ENCODE measurements around the gene TLE3. TPM values are rescaled to one million over a fixed set of nuclear protein-coding genes. Genes with fewer than 3 reads are reported as not detected.

Gene TLE3
- polyA plus RNA-seq, 4 donors: 30.9 to 51.6 (median 39.8) TPM

DNA sequence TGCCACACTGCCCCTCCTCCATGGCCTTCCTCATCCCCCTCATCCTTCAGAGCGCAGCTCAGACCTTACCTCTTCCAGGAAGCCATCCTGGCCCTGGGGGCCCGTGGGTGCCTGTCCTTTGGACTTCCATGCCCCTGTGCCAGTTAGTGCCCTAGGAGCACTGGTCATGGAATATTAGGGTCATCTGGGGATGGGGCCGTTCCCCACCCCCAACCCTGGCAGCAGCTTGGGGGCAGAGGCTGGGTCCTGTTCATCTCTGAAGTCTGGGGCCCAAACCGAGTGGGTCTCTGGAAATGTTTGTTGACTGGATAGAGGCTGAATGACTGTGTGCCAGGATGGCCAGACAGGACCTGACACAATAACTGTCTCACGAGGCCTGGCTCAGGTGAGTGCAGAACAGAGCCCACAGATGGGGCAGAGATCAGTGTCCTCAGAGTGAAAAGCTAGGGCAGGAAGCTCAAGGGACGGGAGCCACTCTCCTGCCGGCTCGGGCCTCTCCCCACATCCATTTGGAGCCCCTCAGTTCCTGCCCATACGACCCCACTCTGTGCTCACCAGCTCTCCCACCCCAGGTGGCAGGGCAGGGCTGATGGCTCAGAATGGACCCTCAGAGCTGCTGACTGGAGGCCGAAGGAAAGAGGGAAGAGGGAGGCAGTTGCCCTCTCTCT, 62.5 kb downstream of the TLE3 start:
- no peak for DNase-seq (ENCODE audit: low read depth in 4 of 4, low spot score in 2 of 4)

DNA sequence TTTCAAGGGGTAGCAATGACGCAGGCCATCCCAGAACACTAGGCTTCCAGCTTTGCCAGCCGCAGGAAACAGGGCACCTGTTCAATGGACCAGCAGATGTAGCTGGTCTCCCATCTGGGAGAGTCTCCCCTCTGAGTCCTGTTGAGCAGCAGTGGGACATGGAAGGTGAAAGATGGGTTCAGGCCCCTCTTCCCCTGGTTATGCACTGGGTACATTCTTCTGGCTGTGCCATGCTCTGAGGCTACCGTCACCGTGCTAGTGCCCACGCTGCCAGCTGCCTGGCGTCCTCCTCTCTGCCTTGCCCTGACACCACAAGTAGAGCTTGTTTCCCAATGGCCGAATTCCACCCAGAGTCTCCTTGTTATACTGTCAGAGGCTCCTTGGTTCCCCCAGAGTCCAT, 63.1 kb downstream of the TLE3 start:
- no peak for DNase-seq (ENCODE audit: low read depth in 4 of 4, low spot score in 2 of 4)

DNA sequence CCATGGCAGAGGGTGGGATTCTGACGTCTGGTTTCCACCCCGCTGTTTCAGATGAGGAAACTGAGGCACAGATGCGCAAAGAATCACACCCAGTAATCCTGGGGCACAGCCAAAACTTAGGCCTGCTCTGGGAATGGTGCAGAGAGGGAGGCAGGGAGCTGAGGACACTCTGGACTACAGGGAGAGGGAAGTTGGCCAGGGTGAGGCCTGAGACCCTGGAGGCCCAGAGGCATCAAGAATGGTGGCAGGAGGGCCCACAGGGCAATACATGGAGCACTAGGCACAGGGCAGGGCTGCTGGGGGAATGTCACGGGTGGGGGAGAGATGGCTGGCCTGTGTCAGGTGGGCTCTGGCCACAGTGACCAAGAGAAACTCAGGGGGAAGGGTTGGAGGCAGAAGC, 63.6 kb downstream of the TLE3 start:
- DNase-seq (ENCODE audit: low read depth in 4 of 4, low spot score in 2 of 4): no peak

- DNase-seq (ENCODE audit: low read depth in 4 of 4, low spot score in 2 of 4): no peak
Observed at GRCh38 chr15:70033529-70034140, 64.1 kb downstream of the TLE3 start.

DNA sequence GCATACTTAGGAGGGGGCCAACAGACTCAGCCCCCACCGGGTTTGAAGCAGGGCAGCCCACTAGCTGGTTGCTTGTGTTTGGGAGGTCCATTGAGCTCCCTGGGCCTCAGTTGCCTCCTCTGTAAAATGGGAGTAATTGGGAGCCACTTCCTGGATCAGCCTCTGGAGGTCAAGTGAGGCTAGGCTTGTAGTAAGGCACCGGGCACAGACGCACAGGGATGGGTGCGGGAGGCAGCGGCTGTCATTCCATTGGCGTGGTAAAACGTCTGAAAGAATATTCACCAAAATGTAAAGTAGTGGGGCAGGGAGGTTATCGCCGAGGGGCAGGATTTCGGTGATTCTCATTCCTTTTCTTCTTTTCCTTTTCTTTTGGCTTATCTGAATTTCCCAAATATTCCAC, 64.6 kb downstream of the TLE3 start:
- DNase-seq (ENCODE audit: low read depth in 4 of 4, low spot score in 2 of 4): no peak

DNA sequence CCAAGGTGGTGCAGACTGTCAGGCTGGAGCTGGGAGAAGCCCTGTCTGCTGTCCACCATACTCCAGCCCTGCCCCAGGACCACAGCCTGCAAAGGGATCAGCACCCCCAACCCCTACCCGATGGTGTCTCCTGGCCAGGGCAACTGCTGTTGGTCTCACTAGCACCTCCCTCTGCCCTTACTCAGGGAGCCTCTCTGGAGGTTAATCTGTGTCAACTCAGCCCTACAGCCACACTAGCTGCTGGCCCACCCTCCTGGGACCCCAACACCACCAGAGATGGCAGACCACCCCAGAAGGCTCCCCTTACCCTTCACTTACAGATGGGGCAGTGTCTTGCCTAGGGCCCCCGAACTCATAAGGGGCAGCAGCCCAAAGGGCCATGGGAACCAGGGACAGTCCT, 65.2 kb downstream of the TLE3 start:
- DNase-seq (ENCODE audit: low read depth in 4 of 4, low spot score in 2 of 4): no peak

DNA sequence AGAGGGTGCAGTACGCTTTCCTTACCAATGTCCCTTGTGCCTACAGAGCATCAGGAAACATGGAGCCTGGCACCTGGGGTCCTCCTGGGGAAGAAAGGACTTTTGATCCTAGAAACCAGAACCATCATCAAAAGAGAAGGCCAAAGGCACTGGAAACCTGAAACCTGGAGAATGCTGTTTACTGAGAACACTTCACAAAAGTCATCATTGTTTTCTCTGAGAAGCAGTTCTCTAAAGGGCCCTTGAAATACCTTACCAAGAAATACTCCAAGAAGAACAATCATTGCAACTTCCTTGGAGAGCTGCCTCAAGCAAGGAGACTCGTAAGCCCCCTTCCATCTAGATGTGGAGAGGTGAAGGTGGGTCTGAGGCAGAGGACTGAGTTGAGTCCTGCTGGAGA, 66.0 kb downstream of the TLE3 start:
- no peak for DNase-seq (ENCODE audit: low read depth in 4 of 4, low spot score in 2 of 4)

DNA sequence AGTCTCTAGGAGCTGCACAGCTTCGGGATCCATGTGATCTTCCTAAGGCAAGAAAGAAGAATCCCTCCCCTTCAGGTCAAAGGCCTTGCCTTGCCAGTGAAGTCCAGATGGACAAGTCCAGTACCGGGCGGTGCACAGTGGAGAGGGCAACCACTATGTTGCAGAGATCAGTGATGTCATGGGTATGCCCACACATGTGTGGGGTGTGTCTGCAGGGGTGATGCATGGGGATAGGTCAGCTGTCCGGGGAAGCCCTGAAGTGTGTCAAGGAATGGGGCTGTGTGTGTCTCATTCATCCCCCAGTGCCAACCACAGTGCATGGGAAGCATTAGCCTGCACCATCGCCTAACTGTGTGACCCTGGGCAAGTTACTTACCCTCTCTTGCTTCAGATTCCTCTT, 66.5 kb downstream of the TLE3 start:
- DNase-seq (ENCODE audit: low read depth in 4 of 4, low spot score in 2 of 4): no peak

DNA sequence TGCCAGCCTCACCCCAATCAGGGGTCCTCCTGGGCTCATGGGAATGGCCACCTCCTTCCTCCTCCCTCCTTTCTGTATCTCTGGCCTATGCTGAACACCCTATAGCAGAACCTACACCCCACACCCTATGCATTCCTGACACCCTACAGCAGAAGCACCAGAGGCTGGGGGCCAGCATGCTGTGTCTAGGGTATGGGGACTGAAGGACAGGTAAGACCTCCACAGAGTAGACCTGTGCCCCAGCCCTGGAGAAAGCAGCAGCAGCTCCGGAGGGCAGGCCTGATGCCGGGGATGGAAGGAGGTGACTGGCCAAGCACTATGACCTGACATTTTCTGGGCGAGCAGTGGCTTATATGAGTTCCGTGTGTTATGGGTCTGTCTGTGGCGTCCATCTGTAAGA, 66.9 kb downstream of the TLE3 start:
- DNase-seq (ENCODE audit: low read depth in 4 of 4, low spot score in 2 of 4): no peak

DNA sequence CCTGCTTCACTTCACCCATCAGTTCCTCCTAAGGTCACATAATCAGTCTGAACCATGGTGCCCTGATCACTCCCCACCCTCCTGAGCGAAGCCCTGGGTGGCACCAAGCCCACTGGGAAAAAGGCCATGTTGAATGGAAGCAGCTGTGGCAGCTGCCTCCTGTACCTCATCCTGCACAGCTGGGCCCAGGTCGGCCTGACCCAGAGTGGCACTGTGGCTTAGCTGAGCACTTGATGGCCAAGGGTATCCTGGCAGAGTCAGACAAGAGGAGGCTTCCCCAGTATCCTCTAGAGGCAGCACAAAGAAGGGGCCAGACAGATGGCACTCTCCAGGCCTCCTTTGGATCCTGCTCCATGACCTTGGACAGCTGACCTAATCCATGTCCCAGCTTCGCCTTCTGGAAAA, 68.4 kb downstream of the TLE3 start:
- DNase-seq (ENCODE audit: low read depth in 4 of 4, low spot score in 2 of 4): no peak

DNA sequence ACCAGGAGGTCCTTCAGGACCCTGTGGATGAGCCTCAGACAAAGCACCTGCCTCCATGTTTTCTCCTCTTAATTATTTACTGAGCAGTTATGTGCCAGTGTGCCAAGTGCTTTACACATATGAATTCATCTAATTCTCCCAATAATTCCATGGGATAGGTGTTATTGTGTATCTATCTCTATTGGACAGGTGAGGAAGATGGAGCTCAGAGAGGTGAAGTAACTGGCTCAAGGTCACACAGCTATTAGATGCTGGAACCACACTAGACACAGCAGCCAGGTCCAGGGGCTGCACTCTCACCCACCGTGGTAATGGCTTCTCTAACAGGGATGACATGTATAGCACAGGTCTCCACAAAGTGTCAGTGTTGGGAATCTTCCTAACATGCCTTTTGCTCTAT, 70.2 kb downstream of the TLE3 start:
- DNase-seq (ENCODE audit: low read depth in 4 of 4, low spot score in 2 of 4): no peak

DNA sequence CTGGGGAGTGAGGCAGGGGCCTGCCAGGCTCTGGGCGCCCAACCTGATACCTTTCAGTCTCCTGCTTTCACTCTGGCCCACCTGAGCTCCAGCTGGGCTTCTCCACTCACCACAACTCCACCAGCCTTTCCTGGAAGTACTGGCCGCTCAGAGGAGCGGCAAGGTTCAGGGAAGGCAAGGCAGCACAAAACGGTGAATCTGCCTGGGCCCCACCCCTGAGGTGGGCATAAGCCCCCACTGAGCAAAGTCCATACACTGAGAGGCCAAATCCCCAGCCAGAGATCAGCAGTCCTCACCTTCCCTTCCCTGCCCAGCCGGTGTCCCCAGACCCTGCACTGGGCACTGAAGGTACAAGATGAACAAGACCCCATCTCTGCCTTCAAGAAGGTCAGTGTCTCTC, 70.7 kb downstream of the TLE3 start:
- DNase-seq (ENCODE audit: low read depth in 4 of 4, low spot score in 2 of 4): no peak

DNA sequence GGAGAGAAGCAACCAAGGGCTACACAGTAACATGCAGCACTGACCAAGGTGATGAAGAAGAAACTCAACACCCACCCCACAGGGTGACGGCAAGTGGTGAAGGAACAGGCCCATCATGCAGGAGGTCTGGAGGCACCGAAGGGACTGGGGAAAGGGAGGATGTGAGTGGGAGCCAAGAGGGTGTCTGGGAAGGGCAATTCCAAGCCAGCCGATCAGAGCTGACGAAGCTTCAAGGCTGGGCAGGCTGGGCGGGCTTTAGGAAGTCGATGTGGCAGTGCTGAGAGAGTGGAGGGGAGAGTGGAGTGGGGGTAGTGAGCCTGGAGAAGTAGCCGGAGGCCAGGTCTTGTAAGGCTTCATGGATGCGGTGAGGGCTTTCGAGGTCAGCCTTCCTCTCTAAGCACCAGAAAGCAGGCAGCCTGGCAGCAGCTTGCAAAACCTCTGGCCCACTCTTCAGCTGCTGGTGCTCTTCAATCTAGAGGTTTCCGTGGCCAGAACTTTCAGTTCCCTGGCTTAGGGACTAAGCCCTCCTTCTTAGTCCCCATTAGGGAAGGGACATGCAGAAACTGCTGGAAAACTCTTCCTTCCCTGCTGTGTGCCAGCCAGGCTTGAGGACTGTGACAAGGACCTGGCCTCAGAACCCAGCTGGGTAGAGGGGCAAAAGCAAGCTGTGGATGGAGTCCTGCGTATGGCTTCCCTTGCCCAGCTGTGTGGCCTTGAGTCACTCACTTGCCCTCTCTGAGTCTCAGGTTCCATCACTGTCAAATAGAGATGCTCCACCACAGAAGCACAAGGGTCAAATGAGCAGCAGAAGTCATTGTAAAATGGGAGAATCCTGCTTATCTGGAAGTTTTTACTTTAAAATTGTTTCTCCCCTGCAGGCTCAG, 72.1 kb downstream of the TLE3 start:
- DNase-seq (ENCODE audit: low read depth in 4 of 4, low spot score in 2 of 4): no peak

GRCh38 chr15:70024521-70024920, 73.2 kb downstream of the TLE3 start:
- no peak for DNase-seq (ENCODE audit: low read depth in 4 of 4, low spot score in 2 of 4)

GRCh38 chr15:70023769-70024491, 73.8 kb downstream of the TLE3 start:
- DNase-seq (ENCODE audit: low read depth in 4 of 4, low spot score in 2 of 4): no peak

DNA sequence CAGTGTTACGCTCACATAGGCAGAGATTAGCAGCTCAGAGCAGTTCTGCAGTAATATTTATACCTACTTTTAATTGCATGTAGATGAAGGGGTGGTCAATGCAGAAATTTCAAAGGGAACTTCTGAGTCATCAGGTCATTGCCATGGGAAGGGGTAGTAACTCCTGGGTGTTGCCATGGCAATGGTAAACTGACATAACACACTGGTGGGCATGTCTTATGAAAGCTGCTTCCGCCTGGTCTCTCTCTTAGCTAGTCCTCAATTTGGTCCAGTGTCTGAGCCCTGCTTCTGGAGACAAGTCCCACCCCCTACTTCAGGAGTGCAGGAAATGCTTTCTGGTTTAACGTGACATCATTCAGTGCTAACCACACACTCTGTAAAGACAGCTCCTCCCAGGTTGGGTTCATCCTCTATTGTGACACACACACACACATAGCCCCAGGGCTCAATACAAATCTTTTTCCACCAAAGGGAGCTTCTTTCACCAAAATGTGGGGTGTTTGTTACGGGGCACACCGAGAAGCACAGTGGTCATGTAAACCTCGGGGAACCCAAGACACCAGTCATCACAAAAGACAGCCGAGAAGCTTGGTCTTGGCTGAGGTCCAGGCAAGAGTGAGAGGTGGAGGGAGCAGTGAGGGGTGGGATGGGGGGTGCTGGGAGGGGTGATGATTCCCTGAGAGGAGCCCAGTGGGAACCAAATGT, 74.5 kb downstream of the TLE3 start:
- DNase-seq (ENCODE audit: low read depth in 4 of 4, low spot score in 2 of 4): no peak

DNA sequence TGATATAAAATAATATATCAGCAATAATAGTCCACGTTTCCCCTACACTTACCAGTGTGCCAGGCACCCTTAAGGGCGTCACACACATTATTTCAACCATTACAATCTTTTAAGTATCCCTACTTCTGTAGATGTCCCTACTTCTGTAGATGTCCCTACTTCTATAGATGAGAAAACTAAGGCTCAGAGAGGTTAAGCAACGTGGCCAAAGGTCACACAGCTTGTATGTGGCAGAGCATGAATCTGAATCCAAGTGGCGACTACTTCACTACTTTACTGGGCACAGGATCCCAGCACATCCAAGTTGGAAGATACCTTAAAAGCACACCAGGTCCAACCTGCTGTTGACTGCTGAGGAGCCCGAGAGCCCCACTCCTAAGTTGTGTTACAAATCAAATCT, 77.5 kb downstream of the TLE3 start:
- no peak for DNase-seq (ENCODE audit: low read depth in 4 of 4, low spot score in 2 of 4)

- DNase-seq (ENCODE audit: low read depth in 4 of 4, low spot score in 2 of 4): no peak
Observed at GRCh38 chr15:70018646-70019600, 78.8 kb downstream of the TLE3 start.

GRCh38 chr15:70017801-70018200, 79.9 kb downstream of the TLE3 start:
- DNase-seq (ENCODE audit: low read depth in 4 of 4, low spot score in 2 of 4): no peak

All from left renal cortex interstitium (tissue), 4 donors.